GM10248 (cell line): ENCODE measurements around the gene ORM2.

Experiments used
- CTCF ChIA-PET: fragments of 300-600 bp; sonication (Branson Sonifier 250); formaldehyde crosslinking; extraction: SDS; loops from one replicate; lab custom pipeline; 2021; ENCODE audit warnings: antibody characterized with exemption; lab: Yijun Ruan, JAX
- POLR2A ChIA-PET: fragments of 350-650 bp; sonication (Branson Sonifier 250); formaldehyde crosslinking; extraction: SDS; loops from one replicate; lab custom pipeline; 2020; ENCODE audit warnings: antibody characterized with exemption; lab: Yijun Ruan, JAX
- DNase-seq: peaks from one replicate; pipeline ENCODE4 v3.0.0; 2012; ENCODE audit errors: extremely low spot score
- CTCF ChIP-seq: IDR thresholded peaks from 2 replicates; pipeline ENCODE4 v1.5.1; 2012; ENCODE audit warnings: mild to moderate bottlenecking, low read depth; ENCODE audit errors: extremely low read depth, missing control alignments, control extremely low read depth

Gene ORM2

GRCh38 chr9:114343471-114344187 lies 14.0 kb downstream of the ORM2 start:
- POLR2A ChIA-PET, result no interaction called here
- no peak for TF ChIP-seq CTCF
- CTCF ChIA-PET, result interaction anchor here (1.0 to 1.7 kb wide), 4 partner anchors 10 to 62 kb away, joined by 3 to 6 read pairs (median 4); no protein-coding TSS in a partner anchor
- no peak for DNase-seq

- DNase-seq, result no peak
- ChIA-PET POLR2A (no interaction called here), CTCF (interaction anchor here (1.1 to 1.7 kb wide), 3 partner anchors 9 to 54 kb away, joined by 3 to 6 read pairs (median 4); no protein-coding TSS in a partner anchor)
- no peak for TF ChIP-seq CTCF
Measured at GRCh38 chr9:114344188-114344566, 14.5 kb downstream of the ORM2 start.

GRCh38 chr9:114344692-114345091 lies 15.0 kb downstream of the ORM2 start:
- CTCF ChIA-PET, result interaction anchor here (1.1 to 1.7 kb wide), 3 partner anchors 8 to 53 kb away, joined by 3 to 6 read pairs (median 4); no protein-coding TSS in a partner anchor
- no peak for TF ChIP-seq CTCF
- POLR2A ChIA-PET, result no interaction called here
- no peak for DNase-seq

- ChIA-PET POLR2A (interaction anchor here (0.6 kb wide), 1 partner anchor 135 kb away, joined by 4 read pairs; no protein-coding TSS in a partner anchor), CTCF (interaction anchor here (0.8 to 1.7 kb wide), 3 partner anchors 8 to 162 kb away, joined by 3 to 6 read pairs (median 3); no protein-coding TSS in a partner anchor)
- no peak for TF ChIP-seq CTCF
- DNase-seq, result no peak
Measured at GRCh38 chr9:114345493-114346065, 15.9 kb downstream of the ORM2 start.

GRCh38 chr9:114346146-114346545 lies 16.5 kb downstream of the ORM2 start:
- POLR2A ChIA-PET, result interaction anchor here (0.6 kb wide), 1 partner anchor 135 kb away, joined by 4 read pairs; no protein-coding TSS in a partner anchor
- CTCF ChIA-PET, result interaction anchor here (0.8 to 1.2 kb wide), 2 partner anchors 39 to 161 kb away, joined by 3 read pairs; no protein-coding TSS in a partner anchor
- no peak for TF ChIP-seq CTCF
- no peak for DNase-seq

GRCh38 chr9:114347675-114348074 lies 18.0 kb downstream of the ORM2 start:
- POLR2A ChIA-PET, result no interaction called here
- no peak for TF ChIP-seq CTCF
- CTCF ChIA-PET, result interaction anchor here (0.7 to 1.8 kb wide), 4 partner anchors 8 to 36 kb away, joined by 3 to 5 read pairs (median 4); no protein-coding TSS in a partner anchor
- DNase-seq, result no peak
